Hindlimb muscle (tissue), 1 donor: ENCODE measurements around the gene UNC45B. TPM values are rescaled to one million over a fixed set of nuclear protein-coding genes. Genes with fewer than 3 reads are reported as not detected.
"Not testable (repeated sequence)": the region's sequence is repeated elsewhere in the genome, so short reads cannot be mapped to it uniquely, and the experiment has no call there.

Source experiments
- DNase-seq: peaks from one replicate; pipeline ENCODE4 v3.0.0-alpha.2; 2013
- polyA plus RNA-seq: library from polyadenylated mRNA; unstranded; fragments of 120-200 nt; gene quantifications from one replicate; pipeline ENCODE4 v1.2.1, GENCODE V29; 2013; ENCODE audit not compliant: insufficient read length

UNC45B gene, protein sequence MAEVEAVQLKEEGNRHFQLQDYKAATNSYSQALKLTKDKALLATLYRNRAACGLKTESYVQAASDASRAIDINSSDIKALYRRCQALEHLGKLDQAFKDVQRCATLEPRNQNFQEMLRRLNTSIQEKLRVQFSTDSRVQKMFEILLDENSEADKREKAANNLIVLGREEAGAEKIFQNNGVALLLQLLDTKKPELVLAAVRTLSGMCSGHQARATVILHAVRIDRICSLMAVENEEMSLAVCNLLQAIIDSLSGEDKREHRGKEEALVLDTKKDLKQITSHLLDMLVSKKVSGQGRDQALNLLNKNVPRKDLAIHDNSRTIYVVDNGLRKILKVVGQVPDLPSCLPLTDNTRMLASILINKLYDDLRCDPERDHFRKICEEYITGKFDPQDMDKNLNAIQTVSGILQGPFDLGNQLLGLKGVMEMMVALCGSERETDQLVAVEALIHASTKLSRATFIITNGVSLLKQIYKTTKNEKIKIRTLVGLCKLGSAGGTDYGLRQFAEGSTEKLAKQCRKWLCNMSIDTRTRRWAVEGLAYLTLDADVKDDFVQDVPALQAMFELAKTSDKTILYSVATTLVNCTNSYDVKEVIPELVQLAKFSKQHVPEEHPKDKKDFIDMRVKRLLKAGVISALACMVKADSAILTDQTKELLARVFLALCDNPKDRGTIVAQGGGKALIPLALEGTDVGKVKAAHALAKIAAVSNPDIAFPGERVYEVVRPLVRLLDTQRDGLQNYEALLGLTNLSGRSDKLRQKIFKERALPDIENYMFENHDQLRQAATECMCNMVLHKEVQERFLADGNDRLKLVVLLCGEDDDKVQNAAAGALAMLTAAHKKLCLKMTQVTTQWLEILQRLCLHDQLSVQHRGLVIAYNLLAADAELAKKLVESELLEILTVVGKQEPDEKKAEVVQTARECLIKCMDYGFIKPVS
- polyA plus RNA-seq: 250 TPM

DNA sequence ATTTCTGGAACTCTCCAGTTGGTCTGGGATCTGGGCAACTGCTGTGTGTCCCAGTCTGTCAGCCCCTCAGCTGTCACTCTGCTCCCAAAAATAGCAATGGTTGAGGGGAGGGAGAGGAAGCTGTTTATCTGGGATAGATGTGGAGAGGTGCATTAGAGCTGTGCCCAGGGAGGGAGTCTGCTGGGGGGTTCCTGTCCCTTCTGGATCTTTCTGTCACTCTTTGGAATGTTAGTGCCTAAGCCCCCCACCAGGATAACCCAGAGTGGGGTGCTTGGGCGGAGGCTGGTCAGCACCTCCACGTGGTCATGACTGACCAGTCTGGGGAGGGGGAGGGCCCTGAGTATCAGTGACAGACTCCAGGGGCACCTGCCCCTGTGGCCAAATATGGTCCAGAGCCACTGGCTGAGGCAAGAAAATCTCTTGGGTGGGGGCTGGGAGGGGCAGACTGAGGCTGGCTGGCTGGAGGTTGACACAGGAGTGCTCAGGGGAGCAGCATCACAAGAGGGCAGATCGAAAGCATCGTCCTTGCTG, at the start of gene UNC45B:
TSS of gene UNC45B (plus strand) at position 443 of the 531 bp plus-strand sequence. CDS start 447 bp downstream, outside the sequence.
- no peak for DNase-seq

DNA sequence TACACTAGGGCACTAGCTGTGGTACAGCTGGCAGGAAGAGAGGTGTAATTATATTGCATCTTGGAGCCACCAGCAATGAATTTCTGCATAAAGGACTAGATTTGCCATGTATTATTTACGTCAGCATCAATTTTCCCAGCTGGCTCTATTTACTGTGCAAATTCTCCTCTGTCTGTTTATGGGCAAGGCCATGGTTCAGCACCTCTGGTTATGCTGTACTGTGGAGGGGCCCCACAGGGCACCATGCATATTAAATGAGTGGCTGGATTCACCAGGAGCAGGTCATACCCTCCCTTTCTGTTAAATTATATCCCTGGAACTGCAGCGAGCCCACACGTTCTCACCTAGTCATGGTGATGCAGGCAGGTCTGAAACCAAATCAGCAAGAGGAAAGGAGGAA, 47.7 kb upstream of the UNC45B start:
- DNase-seq: no peak

DNA sequence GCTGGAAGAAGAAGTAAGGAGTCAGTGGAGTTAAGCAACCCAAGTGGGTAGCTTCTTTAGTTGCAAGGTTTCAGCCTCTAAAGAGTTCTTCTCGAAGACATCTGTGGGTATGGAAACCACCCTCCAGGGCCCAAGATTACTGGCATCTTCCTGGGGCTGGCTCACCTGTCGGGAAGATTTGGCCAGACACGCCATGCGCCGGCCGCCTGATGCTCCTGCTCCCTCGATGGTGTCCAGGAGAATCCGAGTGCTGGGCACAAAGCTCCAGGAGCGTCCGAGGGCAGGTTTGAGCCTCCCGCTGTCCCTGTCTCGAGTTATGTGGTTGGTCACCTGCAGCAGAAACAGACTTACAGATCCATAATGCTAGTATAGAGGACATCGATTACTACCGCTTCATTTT, 46.6 kb upstream of the UNC45B start:
- no peak for DNase-seq

DNA sequence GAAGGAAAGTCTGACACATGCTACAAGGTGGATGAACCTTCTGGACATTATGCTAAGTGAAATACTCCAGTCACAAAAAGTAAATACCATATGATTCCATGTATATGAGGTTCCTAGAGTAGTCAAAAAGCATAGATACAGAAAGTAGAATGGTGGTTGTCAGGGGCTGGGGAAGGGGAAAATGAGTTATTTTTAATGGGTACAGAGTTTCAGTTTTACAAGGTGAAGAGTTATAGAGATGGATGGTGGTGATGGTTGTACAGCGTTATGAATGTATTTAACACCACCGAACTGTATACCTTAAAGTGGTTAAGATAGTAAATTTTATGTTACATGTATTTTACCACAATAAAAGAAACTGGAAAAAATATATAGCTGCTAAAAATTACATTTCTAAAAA, 45.9 kb upstream of the UNC45B start:
- DNase-seq: no peak

DNA sequence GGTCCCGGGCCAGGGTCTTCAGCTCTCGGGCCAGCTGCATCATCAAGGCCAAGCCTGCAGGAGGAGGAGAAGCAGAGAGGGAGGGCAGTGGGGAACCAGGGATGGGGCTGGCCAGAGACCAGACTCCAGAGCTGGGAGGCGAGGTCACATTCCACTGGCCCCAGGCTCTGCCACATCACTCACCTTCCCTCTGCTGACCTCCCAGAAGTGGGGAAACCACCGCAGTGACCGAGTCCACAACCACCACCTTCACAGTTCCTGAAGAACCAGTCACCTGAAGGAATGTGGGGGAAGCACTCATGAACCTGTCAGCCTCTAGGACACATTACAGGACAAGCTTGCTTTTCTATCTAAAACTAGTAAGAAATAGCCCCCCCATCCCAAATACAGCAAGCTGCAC, 44.3 kb upstream of the UNC45B start:
- no peak for DNase-seq

DNA sequence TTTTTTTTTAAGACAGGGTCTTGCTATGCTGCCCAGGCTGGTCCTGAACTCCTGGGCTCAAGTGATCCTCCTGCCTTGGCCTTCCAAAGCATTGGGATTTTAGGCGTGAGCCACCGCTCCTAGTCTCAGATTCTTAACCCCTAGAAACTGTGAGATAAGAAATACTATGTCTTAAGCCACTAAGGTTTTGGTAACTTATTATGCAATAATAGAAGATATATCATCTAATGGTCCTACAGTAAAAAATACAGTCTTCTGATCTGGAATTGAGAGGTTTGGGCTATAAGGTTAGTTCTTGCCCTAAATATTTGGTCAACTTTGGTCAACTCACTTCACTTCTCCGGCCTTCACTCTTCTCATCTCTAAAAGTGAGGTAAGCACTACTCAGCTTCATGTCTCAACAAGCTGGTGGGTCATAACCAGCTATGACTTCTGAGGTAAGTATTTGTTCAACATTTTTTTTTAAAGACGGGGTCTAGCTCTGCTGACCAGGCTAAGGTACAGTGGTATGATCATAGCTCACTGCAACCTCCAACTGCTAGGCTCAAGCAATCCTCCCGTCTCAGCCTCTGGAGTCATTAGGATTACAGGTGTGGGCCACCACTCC, 42.7 kb upstream of the UNC45B start:
- no peak for DNase-seq

DNA sequence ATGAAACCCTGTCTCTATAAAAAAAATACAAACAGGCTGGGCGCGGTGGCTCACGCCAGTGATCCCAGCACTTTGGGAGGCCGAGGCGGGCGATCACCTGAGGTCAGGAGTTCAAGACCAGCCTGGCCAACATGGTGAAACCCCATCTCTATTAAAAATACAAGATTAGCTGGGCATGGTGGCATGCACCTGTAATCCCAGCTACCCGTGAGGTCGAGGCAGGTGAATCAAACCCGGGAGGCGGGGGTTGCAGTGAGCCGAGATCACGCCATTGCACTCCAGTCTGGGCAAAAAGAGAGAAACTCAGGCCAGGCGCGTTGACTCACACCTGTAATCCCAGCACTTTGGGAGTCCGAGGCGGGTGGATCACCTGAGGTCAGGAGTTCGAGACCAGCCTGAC, 36.8 kb upstream of the UNC45B start:
- DNase-seq: not testable (repeated sequence)

DNA sequence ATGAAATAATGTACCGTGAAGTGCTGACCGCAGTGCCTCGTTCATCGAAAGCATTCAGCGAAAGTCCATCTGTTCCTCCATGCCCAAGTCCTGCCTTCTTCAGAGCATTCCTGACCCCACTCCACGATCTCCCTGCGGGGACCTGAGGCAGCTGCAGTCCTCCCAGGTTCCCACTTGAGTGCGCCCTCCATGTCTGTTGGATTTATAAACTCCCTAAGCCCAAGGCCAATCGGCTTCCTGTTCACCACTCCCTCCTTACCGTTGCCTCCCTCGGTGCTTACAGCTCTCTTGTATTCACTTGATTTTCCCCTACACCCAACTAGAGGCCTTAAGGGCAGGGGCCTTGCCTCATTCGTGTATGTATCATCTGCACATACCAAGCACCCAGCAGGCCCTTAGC, 30.8 kb upstream of the UNC45B start:
- no peak for DNase-seq

DNA sequence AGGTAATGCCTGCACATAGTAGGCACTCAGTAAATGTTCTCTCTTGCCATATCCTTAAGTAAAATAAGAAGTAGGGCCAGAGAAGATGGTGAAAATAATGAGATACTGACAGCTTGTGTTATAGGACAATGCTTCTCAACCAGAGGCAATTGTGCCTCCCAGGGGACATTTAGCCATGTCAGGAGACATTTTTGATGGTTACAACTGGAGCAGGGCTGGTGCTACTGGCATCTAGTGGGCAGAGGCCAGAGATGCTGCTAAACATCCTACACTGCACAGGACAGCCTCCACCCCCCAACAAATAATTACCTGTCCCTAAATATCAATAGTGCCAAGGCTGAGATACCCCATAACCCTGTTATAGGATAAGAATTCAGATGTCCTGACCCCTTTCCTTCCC, 29.6 kb upstream of the UNC45B start:
- DNase-seq: no peak

DNA sequence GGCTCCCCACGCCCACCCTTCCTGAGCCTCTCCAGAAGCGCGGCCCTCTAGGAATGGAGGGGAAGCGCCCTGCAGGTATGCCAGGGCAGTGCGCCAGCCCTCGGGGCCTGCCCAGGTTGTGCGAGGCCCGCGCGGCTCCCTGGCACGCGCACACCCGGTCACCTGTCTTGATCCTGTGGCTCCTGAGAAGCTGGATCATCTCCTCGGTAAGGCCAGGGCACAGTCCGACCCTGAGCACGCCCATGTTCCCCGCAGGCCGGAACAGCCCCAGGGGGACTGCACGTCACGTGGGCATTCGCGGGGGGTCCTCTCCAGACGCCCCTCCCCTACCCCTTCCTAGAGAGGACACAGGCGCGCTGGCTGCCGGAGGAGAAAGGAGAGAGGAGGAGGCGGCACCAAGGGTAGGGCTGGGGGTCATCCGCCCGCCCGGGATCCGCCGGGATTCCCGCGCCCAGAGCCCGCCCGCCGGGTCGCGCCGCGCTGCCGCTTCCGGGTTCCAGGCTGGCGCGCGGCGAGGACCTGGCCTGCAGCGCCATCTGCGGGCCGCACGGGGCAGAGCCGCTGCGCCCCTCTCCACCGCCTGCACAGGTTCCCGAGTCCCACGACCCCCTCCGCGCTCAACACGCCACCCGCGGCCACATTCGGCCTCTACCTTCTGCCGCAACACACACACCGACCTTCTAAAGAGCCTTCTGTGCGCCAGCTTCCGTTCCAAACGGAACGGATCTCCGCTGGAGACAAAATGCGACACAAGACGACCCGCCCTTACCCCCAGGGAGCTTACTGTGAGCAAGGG, 28.0 kb upstream of the UNC45B start, which contains the start of gene RAD51D:
TSS of gene RAD51D (minus strand) at position 491 of the 796 bp plus-strand sequence. CDS start at position 244, 247 bp downstream.
- peak; percentile 81 for DNase-seq

DNA sequence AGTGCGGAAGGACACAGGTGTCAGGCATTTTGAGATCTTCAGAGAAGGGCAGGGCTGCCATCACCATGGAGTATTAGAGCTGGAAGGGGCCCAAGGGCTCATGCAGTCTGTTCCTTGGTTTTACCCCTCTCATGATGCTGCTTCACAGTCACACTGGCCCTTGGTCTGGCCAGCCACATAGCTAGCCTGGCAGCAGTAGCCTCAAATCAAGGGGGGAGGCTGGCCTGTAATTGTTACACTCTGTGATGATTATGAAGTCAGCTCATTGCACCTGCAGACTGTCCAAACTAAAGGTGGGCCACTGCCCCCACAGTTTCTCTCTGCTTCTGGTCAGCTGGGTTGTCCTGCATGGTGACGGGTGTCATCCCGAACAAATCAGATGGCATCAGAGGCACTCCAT, 26.3 kb upstream of the UNC45B start, which contains the start of gene FNDC8:
TSS of gene FNDC8 (plus strand) at position 301 of the 400 bp plus-strand sequence. CDS start at position 380, 79 bp downstream.
- no peak for DNase-seq

DNA sequence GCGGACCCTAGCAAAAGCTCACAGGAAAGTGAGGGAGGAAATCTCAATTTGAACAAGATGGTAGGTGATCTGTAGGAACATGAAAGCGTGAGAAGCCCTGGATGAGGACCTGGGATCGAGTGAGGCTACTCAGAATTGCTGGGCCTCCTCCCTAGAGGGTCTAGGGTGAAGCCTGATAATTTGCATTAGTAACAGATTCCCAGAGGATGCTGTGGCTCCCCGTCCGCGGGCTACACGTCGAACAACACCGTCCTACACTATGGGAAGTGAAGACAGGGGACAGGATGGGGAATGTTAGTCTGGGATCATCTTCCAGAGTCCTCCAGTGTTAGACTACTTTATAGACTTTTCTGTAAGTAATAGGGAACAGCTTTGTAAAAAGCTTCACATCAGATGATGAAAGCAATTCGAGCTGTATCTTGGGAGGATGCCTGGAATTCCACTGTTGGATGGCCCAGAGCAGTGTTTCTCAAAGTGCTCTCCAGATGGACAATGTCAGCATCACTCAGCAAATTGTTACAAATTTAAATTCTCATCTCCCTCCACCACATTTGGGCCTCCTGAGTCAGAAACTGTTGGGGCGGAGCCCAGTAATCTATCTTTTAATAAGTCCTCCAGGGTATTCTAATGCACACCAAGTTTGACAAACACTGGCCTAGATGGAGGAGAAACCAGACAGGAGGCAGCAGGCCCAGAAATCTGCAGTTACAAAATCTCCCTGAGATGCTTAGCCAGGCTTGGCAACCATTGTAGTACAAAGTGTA, 19.7 kb upstream of the UNC45B start:
- DNase-seq: no peak

DNA sequence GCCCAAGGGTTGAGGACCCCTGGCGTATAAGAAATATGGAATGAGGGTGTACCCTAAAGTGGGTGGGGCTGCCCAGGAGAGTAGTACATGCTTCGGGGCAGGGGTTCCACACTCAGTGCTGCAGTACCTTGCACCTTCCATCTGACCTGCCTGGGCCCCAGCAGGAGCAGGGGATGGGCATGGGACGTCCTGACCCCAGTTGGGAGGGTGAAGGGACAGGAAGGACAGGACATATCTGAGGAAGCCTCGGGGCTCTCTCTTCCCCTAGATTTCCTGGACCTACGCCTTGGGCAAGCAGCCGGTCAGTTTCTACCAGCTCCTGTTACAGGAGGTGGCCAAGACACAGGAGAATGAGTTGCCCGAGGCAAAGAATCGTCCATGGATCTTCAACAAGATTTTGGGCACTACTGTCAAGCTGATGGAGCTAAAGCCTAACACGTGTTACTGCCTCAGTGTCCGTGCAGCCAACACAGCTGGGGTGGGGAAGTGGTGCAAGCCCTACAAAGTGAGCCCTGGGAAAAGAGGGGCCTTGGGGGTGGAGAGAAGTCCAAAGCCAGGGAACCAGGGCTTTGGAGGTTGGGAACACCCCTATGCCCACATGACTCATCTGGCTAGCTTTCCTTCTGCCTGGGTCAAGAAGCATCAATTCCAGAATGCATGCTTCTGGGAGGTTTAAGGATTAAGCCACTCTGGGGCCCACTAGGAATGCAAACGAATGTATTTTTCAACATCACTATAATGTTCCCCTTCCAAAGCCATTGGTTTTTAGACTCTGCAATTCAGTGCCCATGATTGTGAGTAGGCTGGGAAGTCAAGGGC, 18.3 kb upstream of the UNC45B start:
- no peak for DNase-seq

DNA sequence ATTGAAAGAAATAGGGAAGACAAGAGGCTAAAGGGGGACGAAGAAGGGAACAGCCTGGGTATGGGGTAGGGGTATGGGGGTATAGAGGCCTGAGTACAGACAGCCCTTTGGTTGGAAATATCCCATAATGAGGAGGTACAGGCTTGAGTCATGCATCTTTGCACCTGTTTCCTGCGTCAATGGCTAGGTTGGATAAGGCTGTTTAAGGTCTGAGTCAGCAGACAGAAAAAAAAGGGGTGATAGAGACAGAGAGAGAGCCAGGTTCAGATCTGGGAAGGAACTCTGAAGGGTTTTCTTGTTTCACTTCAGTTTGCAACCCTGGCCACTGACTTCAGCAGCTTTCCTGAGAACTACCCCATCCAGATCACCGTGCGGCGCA, 17.7 kb upstream of the UNC45B start:
- no peak for DNase-seq

DNA sequence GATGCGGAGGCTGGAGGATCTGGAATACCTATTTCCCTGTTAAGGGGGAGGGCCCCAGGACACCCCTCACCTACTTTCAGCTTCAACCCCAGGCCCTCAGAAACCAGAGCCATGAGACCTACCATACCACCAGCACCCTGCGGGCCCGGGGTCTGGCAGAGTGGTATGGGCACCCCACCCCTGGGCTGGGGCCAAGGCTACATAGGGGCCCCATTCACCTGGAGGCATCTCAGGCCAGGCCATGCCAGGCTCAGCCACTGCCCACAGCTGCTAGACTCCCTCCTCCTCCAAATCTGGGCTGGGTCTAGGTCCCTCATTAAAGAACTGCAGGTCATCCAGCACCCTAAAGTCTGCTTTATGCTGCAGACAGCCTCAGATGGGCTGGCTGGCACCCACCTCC, 17.2 kb upstream of the UNC45B start:
- DNase-seq: no peak

DNA sequence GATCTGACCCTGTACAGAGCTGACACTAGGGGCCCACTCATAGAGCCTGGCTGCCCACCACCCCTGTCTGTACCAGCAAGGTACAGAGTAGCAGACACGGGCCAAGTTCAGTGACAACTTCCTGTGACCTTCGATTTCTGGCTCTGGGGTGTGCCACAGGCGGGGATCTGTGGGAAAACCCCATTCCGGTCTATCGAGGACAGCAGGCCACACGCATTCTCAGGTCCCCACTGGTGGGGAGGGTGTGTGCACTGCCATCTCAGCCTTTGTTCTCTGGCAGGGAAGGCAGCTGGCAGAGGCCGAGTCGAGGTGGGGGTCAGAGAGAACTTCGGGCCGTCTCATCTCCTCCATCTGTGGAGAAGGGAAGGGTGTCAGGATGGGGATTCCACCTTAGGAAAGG, 15.5 kb upstream of the UNC45B start:
- no peak for DNase-seq

DNA sequence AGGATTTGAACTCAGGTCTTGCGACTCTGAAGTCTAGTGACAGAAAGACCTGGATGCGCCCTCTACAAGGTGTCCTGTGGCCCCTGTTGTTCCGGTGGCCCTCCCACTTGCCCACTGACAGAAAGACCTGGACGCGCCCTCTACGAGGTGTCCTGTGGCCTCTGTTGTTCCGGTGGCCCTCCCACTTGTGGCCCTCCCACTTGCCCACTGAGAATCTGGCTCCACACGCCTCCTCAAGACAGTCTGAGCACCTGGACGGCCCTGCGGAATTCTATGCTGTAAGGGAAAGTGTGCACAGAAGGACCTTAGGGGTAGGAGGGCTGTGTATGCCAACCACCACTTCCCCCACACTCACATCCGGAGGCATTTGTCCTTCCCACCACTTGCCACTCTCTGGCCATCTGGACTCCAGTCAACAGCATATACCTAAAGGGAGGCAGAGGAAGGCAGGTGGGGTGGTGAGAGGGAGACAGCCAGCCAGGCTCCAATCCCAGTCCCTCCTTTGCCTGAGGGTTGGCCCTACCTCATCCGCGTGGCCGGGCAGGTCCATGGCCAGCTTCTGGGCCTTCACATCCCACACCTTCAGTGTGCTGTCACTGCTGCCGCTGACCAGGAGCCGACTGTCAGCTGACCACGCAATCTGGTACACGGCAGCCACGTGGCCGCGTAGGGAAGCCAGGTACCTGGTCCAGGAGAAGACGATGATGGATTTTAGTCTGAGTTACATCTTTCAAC, 14.6 kb upstream of the UNC45B start:
- no peak for DNase-seq

DNA sequence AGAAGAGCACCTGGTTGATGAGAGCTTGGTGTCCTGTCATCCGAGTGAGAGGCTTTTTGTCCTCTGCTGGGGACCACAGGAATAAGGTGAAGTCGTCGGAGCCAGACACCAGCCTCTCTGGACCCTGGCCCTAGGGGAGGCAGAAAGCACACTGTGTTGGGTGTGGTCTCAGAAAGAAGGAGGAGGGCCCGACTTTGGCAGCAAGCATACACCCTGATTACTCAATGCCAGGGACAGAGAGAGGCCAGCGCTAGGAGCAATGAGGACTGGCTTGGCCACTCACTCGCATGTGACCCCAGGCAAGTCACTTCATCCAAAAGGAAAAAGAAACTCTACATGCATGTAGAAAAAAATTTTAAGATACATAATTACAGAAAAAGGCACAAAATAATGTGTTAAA, 12.3 kb upstream of the UNC45B start:
- no peak for DNase-seq

DNA sequence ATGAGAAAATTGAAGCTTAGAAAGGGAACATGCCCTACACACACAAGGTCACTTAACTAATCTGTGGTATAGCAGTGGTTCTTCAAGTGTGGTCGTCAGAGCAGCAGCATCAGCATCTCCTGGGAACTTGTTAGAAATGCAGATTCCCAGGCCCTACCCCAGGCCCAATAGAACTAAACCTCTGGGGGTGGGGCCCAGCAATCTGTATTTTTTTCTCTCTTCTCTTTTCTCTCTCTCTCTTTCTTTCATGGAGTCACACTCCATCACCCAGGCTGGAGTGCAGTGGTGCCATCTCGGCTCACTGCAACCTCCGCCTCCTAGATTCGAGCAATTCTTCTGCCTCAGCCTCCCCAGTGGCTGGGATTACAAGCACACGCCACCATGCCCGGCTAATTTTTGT, 9.4 kb upstream of the UNC45B start:
- no peak for DNase-seq
